ENCODE data around the gene HERC4.

Gene HERC4

DNA sequence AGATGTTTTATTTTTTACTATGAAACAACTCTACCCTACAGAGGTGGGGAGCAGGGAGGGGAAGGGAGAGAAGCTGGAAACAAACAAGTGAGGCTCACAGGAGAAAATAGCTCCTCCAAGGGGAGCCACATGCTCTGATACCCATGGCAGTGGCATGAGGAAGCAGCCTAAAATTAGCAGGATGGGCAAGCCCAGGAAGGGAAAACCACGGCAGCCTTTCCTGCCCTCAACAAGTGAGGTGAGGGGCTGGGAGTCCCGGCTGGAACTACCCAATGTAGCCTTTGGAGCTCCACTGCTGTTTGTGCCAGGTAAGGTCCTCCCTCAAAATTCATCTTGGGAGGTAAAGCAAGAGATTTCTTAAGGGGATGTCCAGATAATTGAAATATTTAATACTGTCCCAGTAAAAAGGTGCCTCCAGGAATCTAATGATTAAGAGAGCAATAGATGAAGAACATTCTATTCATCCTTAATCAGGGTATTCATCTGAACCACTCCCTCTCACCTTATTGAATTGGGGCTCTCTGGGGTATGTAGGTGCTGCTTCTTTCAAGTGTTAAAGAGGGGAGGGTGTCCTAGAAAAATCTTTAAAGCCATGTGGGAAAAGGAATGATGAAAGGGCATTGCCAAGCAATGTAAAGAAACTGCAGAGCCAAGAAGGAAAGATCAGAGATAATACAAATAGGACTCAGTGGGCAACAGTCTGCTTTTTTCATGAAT lies 12.8 kb upstream of the HERC4 start:
- TF ChIP-seq, protein P1, sequence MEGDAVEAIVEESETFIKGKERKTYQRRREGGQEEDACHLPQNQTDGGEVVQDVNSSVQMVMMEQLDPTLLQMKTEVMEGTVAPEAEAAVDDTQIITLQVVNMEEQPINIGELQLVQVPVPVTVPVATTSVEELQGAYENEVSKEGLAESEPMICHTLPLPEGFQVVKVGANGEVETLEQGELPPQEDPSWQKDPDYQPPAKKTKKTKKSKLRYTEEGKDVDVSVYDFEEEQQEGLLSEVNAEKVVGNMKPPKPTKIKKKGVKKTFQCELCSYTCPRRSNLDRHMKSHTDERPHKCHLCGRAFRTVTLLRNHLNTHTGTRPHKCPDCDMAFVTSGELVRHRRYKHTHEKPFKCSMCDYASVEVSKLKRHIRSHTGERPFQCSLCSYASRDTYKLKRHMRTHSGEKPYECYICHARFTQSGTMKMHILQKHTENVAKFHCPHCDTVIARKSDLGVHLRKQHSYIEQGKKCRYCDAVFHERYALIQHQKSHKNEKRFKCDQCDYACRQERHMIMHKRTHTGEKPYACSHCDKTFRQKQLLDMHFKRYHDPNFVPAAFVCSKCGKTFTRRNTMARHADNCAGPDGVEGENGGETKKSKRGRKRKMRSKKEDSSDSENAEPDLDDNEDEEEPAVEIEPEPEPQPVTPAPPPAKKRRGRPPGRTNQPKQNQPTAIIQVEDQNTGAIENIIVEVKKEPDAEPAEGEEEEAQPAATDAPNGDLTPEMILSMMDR (IDR thresholded peaks at IDR 0.05) = no peak

DNA sequence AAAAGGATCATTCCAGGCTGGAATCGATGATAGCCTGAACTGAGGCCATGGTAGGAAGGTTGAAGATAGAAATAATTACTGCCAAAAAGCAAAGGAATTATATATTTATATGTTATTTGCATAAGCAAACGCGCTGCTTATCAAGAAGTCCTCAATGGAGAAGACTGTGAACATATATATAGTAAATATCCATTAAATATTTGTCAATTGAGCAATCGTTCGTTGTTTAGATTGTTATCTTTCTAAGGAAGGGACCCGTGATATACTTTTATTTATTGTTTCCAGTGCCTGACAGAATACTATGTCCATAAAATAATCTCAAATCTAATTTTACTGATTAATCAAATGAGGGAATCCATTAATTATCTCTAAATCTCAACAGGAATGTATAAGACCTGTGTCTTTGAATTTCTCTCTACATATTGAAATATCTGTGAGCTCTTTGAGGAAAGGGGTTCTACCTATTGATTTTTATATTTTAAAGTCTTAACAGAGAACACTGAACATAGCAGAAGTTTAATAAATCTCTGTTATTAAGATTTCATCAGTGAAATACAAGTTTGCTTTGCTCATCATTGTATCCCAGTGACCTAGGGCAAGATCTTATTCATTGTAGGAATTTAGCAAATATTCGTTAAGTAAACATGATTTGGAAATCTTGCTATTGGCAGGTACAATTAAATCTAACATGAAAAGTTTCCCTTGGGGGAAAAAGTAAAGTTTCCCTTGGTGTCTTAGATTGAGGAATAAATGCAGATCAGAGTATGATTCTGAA lies 12.0 kb upstream of the HERC4 start:
- TF ChIP-seq, protein P1 (IDR thresholded peaks at IDR 0.05) = no peak

DNA sequence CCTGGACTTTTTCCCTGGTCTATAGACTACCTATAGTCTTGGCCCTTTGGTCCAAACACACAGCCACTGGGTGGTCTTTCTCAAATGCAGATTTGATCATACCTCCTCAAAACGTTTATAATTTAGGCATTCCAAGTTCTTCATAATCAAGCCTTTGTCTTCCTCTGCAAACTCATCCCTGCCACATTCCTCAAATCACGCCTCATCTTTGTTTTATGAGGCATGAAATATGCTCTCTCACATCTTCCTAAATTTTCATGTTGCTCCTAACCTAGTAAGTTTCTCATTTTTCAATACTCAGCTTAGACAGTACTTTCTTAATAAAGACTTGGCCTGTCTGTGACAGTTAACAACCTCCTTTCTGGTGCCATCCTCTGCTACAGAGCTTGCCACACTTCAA lies 10.9 kb upstream of the HERC4 start:
- TF ChIP-seq, protein P1 (IDR thresholded peaks at IDR 0.05) = no peak

DNA sequence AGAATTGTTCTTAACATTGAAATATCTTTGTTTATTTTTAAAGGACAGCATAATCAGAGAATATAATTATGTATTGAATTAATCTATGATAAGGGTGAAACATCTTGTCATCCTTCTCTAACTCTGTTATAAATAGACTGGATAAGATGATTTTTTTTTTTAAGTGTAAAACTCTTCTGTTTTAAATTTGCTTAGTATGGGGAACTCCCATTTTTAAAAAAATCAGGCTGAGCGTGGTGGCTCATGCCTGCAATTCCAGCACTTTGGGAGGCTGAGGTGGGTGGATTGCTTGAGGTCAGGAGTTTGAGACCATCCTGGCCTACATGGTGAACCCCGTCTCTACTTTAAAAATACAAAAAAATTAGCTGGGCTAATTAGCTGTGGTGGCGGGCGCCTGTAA lies 9.4 kb upstream of the HERC4 start:
- TF ChIP-seq, protein P1 (IDR thresholded peaks at IDR 0.05) = no peak

DNA sequence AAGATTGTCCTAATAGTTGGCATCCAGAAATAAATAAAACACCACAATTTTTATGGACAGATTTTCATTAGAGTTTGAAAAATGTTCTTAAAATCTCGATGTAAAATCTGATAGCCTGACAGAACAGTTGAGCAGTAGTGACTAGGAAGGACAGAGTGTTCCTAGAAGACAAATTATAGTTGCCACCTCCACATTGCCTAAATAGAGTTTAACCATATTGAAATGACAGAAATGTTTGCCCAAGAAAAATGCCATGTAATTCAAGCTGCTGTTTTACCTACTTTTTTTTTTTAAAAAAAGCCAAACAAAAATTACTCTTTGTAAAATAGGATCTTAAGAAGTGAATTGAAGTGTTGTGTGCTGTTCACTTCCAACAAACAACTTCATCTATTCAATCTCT lies 8.9 kb upstream of the HERC4 start:
- TF ChIP-seq, protein P1 (IDR thresholded peaks at IDR 0.05) = no peak

DNA sequence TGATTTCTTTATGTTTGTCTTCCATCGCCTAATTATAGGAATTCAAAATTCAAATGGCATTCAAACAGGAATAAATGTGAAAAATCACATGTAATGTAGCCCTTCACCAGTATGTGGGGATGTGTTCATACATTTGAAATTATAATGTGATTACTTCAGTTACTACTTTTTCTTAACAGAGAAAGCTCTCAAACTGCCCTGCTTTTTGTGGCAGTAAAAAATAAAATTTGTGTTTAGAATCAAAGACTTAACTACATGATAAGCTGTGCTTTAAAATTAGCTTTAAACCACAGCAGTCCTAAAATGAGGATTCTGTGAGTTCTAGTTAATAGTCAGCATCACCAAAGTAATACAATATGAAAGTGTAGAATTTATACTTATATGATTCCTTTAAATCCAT lies 7.8 kb upstream of the HERC4 start:
- TF ChIP-seq, protein P1 (IDR thresholded peaks at IDR 0.05) = peak; percentile 59

DNA sequence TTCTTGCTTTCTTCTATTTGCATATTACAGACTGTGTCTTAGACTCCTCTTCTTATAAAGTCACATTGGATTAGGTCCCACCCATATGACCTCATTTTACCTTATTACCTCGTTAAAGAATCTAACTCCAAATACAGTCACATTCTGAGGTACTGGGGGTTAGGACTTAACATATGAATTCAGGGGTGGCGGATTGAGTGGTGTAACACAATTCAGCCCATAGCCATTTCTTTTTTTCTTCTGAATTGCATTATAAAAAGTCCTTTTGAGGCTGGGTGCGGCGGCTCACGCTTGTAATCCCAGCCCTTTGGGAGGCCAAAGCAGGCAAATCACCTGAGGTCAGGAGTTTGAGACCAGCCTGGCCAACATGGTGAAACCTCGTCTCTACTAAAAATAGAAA lies 6.8 kb upstream of the HERC4 start:
- TF ChIP-seq, protein P1 (IDR thresholded peaks at IDR 0.05) = no peak

All from LNCAP (cell line).